GM18520 (cell line): ENCODE results near the gene STAT3.
A peak's percentile ranks its signal among the peaks of the same experiment; 100 is the strongest.
"Not testable (repeated sequence)": the region's sequence is repeated elsewhere in the genome, so short reads cannot be mapped to it uniquely, and the experiment has no call there.

ENCODE experiments used
- ATAC-seq: cut with Tn5 transposase; IDR thresholded peaks from one replicate; pipeline ENCODE4 v1.9.1; 2021; ENCODE audit not compliant: unreplicated experiment

Gene STAT3

GRCh38 chr17:42303694-42304093, 84.5 kb downstream of the STAT3 start:
- ATAC-seq = no peak

DNA sequence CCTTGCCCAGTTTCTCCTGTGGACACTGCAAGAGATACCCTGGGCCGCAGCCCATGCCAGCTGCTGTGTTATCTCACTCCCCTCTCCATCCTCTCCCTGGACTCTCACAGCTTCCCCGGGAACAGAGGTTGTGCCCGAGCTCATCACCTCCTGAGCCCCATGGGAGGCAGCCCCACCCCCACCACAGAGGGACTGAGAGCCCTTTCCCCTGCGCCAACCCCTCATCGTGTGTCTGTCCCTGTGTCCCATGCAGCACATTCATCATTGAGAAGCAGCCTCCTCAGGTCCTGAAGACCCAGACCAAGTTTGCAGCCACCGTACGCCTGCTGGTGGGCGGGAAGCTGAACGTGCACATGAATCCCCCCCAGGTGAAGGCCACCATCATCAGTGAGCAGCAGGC, 87.2 kb downstream of the STAT3 start:
- no peak for ATAC-seq

DNA sequence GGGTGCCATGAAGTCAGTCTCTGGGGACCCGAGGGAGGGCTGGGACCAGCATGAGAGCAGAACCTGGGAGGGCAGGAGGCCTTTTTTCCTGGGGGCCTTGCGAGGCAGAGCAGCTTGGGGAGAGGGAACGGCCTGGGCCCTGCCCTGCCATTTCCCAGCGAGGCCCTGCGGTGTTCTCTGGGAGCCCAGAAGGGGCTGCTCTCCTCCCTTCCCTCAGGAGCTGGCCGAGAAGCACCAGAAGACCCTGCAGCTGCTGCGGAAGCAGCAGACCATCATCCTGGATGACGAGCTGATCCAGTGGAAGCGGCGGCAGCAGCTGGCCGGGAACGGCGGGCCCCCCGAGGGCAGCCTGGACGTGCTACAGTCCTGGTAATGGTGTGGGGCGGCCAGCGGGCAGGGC, 88.3 kb downstream of the STAT3 start:
- ATAC-seq = not testable (repeated sequence)

GRCh38 chr17:42299361-42299760, 88.9 kb downstream of the STAT3 start:
- ATAC-seq = not testable (repeated sequence)

- ATAC-seq = not testable (repeated sequence)
These were observed 90.5 kb downstream of the STAT3 start for GRCh38 chr17:42297775-42298174.

DNA sequence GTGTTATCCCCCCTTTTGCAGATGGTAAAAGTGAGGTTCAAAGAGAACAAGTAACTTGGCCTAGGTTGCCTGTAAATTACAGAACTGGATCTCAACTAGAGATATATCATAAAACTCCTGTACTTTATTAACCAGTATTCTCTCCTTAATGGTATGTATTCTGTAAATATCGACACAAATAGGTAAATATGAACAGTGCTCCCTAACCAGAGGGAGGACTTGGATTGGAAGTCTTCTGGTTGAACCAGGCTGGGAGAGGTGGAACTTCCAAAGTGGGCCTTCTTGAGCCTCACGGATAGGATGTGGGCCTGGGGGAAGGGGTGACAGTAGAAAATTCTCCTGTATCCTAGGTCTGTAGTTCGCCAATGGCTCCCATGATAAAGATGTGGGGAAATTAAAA, 92.2 kb downstream of the STAT3 start:
- ATAC-seq = no peak

GRCh38 chr17:42294469-42295398, 93.5 kb downstream of the STAT3 start:
- no peak for ATAC-seq

GRCh38 chr17:42291129-42291528, 97.1 kb downstream of the STAT3 start:
- no peak for ATAC-seq

DNA sequence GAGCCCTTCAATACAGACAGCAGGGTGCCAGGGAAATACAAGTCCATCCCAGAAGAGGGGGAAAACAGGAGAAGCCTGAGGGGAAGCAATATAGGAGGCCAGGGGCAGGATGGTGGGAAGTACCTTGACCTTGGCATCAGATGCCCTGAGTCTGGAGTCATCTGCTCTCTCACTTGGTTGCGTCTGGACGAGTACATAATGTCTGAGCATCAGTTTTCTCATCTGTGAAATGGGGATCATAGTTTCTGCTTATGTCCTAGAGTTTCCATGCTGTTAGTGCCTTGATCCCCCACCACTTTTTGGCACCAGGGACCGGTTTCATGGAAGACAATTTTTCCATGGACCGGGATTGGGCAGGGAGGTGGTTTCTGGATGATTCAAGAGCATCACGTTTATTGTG, 97.7 kb downstream of the STAT3 start:
- ATAC-seq = no peak

DNA sequence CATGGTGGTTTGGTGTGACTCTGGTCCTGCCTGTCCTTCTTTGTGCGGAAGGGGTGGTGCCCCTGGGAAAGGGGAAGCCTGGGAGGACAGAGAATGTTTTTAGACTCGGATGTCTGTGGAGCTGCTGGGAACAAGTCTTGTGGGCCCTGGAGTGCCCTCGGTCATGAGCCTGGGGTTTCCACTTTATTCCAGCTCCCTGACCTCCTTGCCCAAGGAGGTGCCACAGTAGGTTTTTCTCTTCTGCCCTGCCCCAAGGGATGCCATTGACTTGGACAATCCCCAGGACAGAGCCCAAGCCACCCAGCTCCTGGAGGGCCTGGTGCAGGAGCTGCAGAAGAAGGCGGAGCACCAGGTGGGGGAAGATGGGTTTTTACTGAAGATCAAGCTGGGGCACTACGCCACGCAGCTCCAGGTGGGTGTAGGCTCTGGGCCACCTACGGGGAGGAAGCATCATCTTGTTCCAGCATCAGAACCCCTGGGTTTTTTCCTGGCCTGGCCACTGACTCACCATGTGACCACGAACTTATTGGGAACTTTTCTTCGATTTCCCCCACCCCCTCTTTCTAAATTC, 98.5 kb downstream of the STAT3 start:
- ATAC-seq = no peak

- ATAC-seq = no peak
These were observed 99.2 kb downstream of the STAT3 start for GRCh38 chr17:42288803-42289610.

GRCh38 chr17:42287977-42288802, 100.1 kb downstream of the STAT3 start, which contains the start of gene STAT5A:
Gene STAT5A, plus strand, starts transcription at chr17:42288498. Its CDS starts 914 bp downstream, at chr17:42289412.
- ATAC-seq = peak; percentile 37

DNA sequence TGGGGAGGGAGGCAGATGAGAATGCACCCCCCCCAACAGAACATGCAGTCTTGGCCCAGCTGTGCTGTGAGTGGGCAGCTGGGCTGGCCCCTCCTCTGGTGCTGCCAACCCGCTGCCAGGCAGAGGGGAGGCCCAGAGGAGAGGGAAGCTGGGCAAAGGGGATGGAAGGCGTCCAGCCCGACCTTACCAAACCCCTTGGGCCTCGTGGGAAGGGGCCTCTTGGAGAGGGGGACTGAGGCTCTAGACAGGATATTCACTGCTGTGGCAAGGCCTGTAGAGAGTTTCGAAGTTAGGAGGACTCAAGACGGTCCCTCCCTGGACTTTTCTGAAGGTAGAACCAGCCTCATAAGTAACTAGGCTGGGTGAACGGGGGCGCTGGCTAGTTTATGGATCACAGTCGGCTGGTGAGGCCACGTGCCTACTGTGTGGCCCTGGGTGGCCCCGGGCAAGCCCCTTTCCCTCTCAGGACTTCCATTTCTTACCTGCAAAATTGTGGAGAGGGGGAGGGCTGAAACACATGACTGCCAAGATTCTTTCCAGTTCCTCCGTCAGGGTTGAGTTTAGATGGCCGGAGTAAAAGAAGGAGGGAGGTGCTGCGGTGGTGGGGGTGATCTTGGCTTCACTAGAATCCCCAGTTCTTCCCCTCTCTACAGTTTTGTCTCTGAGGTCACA, 100.8 kb downstream of the STAT3 start:
- no peak for ATAC-seq

- no peak for ATAC-seq
These were observed 101.6 kb downstream of the STAT3 start for GRCh38 chr17:42286411-42287221.

GRCh38 chr17:42285346-42286050, 102.7 kb downstream of the STAT3 start:
- no peak for ATAC-seq

- ATAC-seq = no peak
These were observed 103.7 kb downstream of the STAT3 start for GRCh38 chr17:42284566-42284965.

DNA sequence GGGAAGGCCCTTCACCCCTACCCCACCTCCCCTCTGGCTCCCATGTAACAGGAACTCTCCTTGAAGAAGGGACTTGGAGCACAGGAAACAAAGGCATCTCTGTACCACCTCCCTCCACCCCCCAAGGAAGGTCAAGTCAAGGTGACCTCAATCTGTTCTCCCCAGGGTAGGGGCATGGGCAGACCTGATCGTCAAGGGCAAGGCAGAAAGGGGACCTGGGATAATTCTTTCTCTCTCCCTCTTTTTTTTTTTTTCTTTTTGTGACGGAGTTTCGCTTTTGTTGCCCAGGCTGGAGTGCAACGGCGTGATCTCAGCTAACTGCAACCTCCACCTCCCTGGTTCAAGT, 104.2 kb downstream of the STAT3 start:
- no peak for ATAC-seq

DNA sequence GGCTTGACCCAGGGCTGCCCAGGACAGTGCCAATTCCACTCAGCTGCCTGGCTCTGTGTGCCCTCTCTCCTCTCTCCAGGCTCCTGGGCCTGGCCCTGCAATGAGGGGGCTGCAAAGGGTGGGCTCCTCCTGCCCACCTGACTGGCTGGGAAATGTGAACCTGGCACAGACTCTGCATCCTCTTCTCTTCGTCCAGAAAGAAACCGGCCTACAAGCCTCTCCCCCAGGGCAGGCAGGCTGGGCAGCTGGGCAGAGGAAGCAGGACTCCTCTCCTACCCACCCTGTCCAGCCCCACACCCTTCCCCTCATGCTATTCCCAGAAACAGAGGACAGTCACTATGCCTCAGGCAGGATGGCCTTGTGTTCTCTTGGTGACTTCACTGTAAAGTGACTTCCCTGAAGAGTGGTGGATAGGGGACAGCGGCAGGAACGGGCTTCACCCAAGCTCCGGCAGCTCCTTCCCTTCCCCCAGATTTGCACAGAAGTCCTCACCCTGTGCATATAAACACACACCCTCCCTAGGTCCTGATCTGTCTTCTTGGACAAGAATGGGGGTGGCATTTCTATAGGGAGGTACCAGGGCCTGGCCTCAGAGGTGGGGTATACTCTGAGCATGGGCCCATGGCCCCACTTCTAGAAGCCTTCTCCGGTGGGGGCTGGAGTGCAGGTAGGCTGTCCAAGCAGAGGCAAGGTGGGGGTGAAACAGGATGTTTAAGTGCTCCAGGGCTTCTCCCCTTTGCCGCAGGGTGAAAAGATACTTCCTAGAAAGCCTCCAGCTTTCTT, 104.8 kb downstream of the STAT3 start:
- ATAC-seq = no peak
